Measurements from ENCODE around the gene FAM131B.

DNA sequence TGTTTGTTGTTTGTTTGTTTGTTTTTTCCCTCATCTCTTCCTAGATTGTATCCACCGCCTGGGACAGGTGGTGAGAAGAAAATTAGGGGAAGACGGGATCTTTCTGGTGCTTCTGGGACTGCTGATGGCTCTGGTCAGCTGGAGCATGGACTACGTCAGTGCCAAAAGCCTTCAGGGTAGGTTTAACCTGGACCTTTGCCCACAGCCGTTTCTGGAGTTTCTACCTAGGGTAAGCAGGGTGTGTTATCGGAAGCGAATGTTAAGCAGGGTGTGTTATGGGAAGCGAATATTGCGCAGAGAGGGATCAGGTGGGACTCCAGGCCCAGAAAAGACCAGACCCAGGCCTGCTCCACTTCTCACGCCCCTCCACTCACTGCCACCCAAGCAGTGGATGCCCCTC lies 41.9 kb downstream of the FAM131B start:
- TF ChIP-seq, protein P1, sequence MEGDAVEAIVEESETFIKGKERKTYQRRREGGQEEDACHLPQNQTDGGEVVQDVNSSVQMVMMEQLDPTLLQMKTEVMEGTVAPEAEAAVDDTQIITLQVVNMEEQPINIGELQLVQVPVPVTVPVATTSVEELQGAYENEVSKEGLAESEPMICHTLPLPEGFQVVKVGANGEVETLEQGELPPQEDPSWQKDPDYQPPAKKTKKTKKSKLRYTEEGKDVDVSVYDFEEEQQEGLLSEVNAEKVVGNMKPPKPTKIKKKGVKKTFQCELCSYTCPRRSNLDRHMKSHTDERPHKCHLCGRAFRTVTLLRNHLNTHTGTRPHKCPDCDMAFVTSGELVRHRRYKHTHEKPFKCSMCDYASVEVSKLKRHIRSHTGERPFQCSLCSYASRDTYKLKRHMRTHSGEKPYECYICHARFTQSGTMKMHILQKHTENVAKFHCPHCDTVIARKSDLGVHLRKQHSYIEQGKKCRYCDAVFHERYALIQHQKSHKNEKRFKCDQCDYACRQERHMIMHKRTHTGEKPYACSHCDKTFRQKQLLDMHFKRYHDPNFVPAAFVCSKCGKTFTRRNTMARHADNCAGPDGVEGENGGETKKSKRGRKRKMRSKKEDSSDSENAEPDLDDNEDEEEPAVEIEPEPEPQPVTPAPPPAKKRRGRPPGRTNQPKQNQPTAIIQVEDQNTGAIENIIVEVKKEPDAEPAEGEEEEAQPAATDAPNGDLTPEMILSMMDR (IDR thresholded peaks at IDR 0.05; ENCODE audit: poor library complexity) = no peak
- TF ChIP-seq EZH2phosphoT487 (IDR thresholded peaks at IDR 0.05; ENCODE audit: low read depth, severe bottlenecking, unreplicated experiment) = no peak

All from hepatocyte (in vitro differentiated cells).